Measurements from ENCODE around the gene FANCC.
"Not testable (repeated sequence)": the region's sequence is repeated elsewhere in the genome, so short reads cannot be mapped to it uniquely, and the experiment has no call there.

The FANCC gene

GRCh38 chr9:95250462-95251221, 66.9 kb downstream of the FANCC start:
- no peak overlapping the region for H3K4me3 ChIP-seq (ENCODE audit: low read length)
- no peak for TF ChIP-seq ZNF274 (IDR thresholded peaks at IDR 0.05; ENCODE audit: low read depth, low read length)

DNA sequence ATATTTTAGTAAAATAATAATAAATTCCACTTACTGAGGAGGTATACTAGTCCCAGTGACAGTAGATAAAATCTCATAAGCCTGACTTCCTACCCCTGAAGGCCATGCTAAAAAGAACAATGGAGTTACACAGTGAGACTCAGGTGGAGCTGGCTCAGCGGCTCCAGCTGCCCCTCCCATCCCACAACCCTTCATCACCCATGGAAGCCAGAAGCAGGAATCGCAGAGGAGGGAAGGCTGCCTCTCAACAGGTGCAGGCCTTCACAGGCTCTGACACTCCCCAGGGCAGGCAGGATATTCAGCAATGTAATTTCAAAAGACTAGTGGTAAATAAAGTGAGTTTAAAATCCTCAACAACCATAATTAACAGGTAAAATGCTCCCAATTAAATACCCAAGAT, 67.5 kb downstream of the FANCC start:
- no peak for TF ChIP-seq ZNF274 (IDR thresholded peaks at IDR 0.05; ENCODE audit: low read depth, low read length)
- no peak overlapping the region for H3K4me3 ChIP-seq (ENCODE audit: low read length)

- no peak overlapping the region for H3K4me3 ChIP-seq (ENCODE audit: low read length)
- TF ChIP-seq ZNF274 (IDR thresholded peaks at IDR 0.05; ENCODE audit: low read depth, low read length), result no peak
These were observed 71.0 kb downstream of the FANCC start for GRCh38 chr9:95246547-95246946.

DNA sequence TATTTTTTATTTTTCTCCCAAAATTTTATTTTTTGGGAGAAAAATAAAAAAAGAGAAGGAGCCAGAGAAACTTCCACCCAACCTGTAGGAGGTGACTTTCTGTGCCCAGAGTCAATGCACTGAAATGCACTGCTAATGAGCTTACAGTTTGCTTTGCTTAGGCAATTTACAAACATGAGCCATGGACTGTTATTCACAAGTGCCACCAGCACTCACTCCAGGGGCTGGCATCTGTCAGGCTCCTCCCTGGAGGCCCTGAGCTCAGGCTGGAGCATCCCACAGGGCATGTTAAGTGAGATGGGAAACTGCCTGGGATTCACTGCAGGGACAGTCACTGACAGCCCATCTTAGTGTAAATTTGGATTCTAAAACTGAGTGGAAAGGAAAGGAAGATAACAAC, 74.9 kb downstream of the FANCC start:
- no peak for TF ChIP-seq ZNF274 (IDR thresholded peaks at IDR 0.05; ENCODE audit: low read depth, low read length)
- H3K4me3 ChIP-seq (ENCODE audit: low read length), result no peak overlapping the region

GRCh38 chr9:95239071-95239470, 78.4 kb downstream of the FANCC start:
- no peak for TF ChIP-seq ZNF274 (IDR thresholded peaks at IDR 0.05; ENCODE audit: low read depth, low read length)
- no peak overlapping the region for H3K4me3 ChIP-seq (ENCODE audit: low read length)

- no peak for TF ChIP-seq ZNF274 (IDR thresholded peaks at IDR 0.05; ENCODE audit: low read depth, low read length)
- H3K4me3 ChIP-seq (ENCODE audit: low read length), result no peak overlapping the region
These were observed 80.2 kb downstream of the FANCC start for GRCh38 chr9:95237336-95237735.

DNA sequence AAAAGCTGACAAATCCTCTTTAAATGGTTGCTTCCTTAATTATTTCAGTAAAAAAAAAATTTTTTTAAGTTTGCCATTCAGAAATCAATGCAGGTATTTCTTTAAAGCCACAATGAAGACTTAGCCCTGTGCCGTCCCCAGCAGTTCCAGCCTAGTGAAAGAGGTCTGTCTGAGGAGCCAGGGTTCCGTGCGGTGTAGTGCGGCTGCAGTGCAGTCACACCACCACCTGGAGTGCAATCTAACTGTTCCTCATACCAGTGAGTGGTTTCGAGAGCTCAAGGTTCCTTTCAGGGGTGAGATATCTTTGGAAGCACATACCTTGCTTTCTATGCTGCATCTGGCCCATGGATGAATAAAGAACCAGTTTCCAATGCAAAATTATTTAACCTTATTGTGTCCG, 87.5 kb downstream of the FANCC start:
- no peak overlapping the region for H3K4me3 ChIP-seq (ENCODE audit: low read length)
- no peak for TF ChIP-seq ZNF274 (IDR thresholded peaks at IDR 0.05; ENCODE audit: low read depth, low read length)

- TF ChIP-seq ZNF274 (IDR thresholded peaks at IDR 0.05; ENCODE audit: low read depth, low read length), result no peak
- no peak overlapping the region for H3K4me3 ChIP-seq (ENCODE audit: low read length)
These were observed 88.1 kb downstream of the FANCC start for GRCh38 chr9:95229230-95229915.

DNA sequence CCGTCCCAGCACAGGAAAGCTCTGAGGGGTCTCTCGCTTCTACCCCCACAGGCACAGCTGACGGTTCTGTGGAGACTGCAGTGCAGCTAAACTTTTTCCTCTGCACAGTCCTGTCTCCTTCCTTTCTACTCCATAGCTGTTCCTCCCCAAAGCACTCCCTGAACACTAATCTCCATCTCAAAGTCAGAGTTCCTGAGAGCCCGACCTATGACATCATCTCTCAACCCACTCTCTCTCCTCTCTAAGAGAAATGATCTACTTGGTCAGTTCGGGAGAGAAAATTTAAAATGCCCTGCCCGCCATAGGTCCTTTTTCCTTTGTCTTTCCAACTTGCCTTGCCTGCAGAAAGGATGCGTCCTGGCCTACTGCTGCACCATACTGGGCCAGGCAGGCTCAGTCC, 90.6 kb downstream of the FANCC start:
- no peak for TF ChIP-seq ZNF274 (IDR thresholded peaks at IDR 0.05; ENCODE audit: low read depth, low read length)
- no peak overlapping the region for H3K4me3 ChIP-seq (ENCODE audit: low read length)

DNA sequence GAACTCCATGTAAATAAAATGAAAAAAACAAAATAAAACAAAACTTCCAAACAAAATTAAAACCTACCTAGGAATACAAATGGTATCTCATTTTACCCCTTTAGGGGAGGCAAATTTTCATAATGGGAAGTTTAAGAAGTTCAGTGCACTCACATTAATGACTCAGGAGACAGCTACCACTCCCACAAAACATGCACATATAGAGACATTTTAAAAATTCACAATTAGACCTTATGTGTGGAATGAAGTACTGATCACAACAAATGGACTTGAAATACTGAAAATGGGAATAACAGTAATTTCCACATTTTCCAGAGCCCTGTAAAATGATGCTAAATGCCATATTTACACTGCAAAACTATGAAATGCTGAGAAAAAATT, 91.8 kb downstream of the FANCC start:
- TF ChIP-seq ZNF274 (IDR thresholded peaks at IDR 0.05; ENCODE audit: low read depth, low read length), result no peak
- H3K4me3 ChIP-seq (ENCODE audit: low read length), result no peak overlapping the region

- TF ChIP-seq ZNF274 (IDR thresholded peaks at IDR 0.05; ENCODE audit: low read depth, low read length), result no peak
- H3K4me3 ChIP-seq (ENCODE audit: low read length), result no peak overlapping the region
These were observed 92.3 kb downstream of the FANCC start for GRCh38 chr9:95225076-95225725.

DNA sequence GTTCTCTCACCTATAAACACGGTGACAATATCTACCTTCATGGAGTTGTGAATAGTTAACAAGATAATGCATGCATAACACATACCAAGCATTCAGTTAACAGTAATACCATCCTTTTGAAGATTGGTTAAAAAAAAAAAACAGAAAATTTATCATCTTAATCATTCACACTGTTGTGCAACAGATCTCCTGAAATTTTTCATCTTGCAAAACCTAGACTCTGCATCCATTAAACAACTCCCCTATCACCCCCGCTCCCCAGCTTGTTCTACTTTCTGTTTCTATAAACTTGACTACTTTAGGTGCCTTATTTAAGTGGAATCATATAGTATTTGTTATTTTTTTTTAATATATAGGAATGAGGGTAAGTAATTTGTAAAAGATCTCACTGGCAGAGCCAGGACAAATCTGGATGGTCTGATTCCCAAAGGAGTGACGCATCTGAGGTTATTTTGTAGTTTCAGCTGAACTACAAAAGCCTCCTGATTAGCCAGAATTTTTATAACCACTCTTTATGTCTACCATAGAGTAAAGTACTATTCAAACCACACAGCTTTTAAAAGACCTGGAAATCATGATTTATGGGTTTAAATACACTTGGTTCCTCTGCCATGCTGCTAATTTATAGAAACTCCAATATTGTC, 93.0 kb downstream of the FANCC start:
- H3K4me3 ChIP-seq (ENCODE audit: low read length), result no peak overlapping the region
- no peak for TF ChIP-seq ZNF274 (IDR thresholded peaks at IDR 0.05; ENCODE audit: low read depth, low read length)

- not testable (repeated sequence) for H3K4me3 ChIP-seq (ENCODE audit: low read length)
These were observed 97.2 kb downstream of the FANCC start for GRCh38 chr9:95220352-95220751.

- H3K4me3 ChIP-seq (ENCODE audit: low read length), result no peak overlapping the region
- no peak for TF ChIP-seq ZNF274 (IDR thresholded peaks at IDR 0.05; ENCODE audit: low read depth, low read length)
These were observed 98.7 kb downstream of the FANCC start for GRCh38 chr9:95218773-95219172.

DNA sequence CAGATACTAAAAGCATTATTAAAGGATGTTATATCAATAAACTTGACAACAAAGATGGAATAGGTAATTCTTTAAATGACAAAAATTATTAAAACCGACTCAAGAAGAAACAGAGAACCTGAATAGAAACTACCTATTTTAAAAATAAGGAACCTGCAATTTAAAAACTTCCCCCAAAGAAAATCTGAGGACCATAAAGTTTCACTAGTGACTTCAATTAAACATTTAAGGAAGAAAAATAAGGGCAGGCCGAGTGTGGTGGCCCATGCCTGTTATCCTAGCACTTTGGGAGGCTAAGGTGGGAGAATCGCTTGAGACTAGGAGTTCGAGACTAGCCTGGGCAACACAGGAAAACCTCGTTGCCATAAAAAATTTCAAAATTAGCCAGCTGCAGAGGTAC, 99.6 kb downstream of the FANCC start:
- no peak overlapping the region for H3K4me3 ChIP-seq (ENCODE audit: low read length)
- TF ChIP-seq ZNF274 (IDR thresholded peaks at IDR 0.05; ENCODE audit: low read depth, low read length), result no peak
